Panc1 (cell line): ENCODE measurements around the gene RYR3. TPM values are rescaled to one million over a fixed set of nuclear protein-coding genes. Genes with fewer than 3 reads are reported as not detected.

ENCODE experiments used
- ATAC-seq: fragments of 200-7000 bp; cut with Tn5 transposase; 2 replicates; pipeline ENCODE4 v1.9.1; 2020; ENCODE audit warnings: mild to moderate bottlenecking, moderate library complexity
- BruUV-seq: library from RNA; stranded (reverse); fragments of 400-500 nt; replicated peaks from 2 replicates; lab custom pipeline; 2021; lab: Mats Ljungman, UMichigan
- CTCF ChIA-PET: fragments of 300-600 bp; sonication (Branson Sonifier 250); formaldehyde crosslinking; loops from one replicate; lab custom pipeline; 2022; ENCODE audit warnings: antibody characterized with exemption; lab: Charles Lee
- POLR2A ChIA-PET: fragments of 300-600 bp; sonication (Branson Sonifier 250); formaldehyde crosslinking; loops from one replicate; lab custom pipeline; 2022; ENCODE audit warnings: antibody characterized with exemption; lab: Charles Lee
- DNase-seq: peaks from one replicate; pipeline ENCODE4 v3.0.0-alpha.2; 2010; ENCODE audit warnings: low read depth, low spot score
- H3K27ac ChIP-seq: 2 replicates; pipeline ENCODE4 v1.5.1; 2011; ENCODE audit warnings: mild to moderate bottlenecking, low read length, inconsistent platforms
- H3K27me3 ChIP-seq: fragments of 200-500 bp; sonication (Bioruptor generic); 2 replicates; pipeline ENCODE4 v1.6.0; 2014; ENCODE audit warnings: low read length, inconsistent platforms; ENCODE audit not compliant: control insufficient read depth, insufficient read depth
- H3K36me3 ChIP-seq: fragments of 200-500 bp; sonication (Bioruptor generic); 2 replicates; pipeline ENCODE4 v1.5.1; 2014; ENCODE audit warnings: inconsistent platforms, mild to moderate bottlenecking, low read length, moderate library complexity; ENCODE audit not compliant: control insufficient read depth, insufficient read depth
- H3K4me1 ChIP-seq: 2 replicates; pipeline ENCODE4 v1.5.1; 2011; ENCODE audit warnings: inconsistent platforms, mild to moderate bottlenecking, low read length, moderate library complexity; ENCODE audit not compliant: control insufficient read depth, insufficient read depth
- H3K4me3 ChIP-seq, 2 experiments: 2 replicates each; pipeline ENCODE4 v1.5.1; 2011 to 2012; ENCODE audit warnings: low read depth in 2 of 2, low read length in 2 of 2, mild to moderate bottlenecking in 2 of 2, inconsistent platforms in 1 of 2, moderate library complexity in 1 of 2
- H3K9me3 ChIP-seq: fragments of 200-500 bp; sonication (Bioruptor generic); 2 replicates; pipeline ENCODE4 v1.5.1; 2014; ENCODE audit warnings: low read depth, mild to moderate bottlenecking, inconsistent platforms, low read length, moderate library complexity; ENCODE audit not compliant: control insufficient read depth, insufficient read depth
- CTCF ChIP-seq: fragments of 450-650 bp; IDR thresholded peaks from 2 replicates; pipeline ENCODE4 v1.5.1; 2017; ENCODE audit warnings: mild to moderate bottlenecking
- POLR2AphosphoS5 ChIP-seq: IDR thresholded peaks from 2 replicates; pipeline ENCODE4 v1.6.1; 2012; ENCODE audit warnings: mild to moderate bottlenecking, low read depth, low read length, moderate library complexity
- REST ChIP-seq, 2 experiments: IDR thresholded peaks; 2 replicates each; pipeline ENCODE4 v1.6.1; 2011 to 2012; ENCODE audit warnings: low read depth in 2 of 2, control low read depth in 1 of 2, low read length in 1 of 2, mild to moderate bottlenecking in 1 of 2, moderate library complexity in 1 of 2; ENCODE audit not compliant: insufficient read depth in 1 of 2
- SIN3A ChIP-seq: IDR thresholded peaks from 2 replicates; pipeline ENCODE4 v1.6.1; 2012; ENCODE audit warnings: low read depth, mild to moderate bottlenecking, low read length, moderate library complexity, borderline replicate concordance; ENCODE audit not compliant: insufficient read depth
- TCF7L2 ChIP-seq: IDR thresholded peaks from 2 replicates; pipeline ENCODE4 v1.6.1; 2011; ENCODE audit warnings: mild to moderate bottlenecking, low read depth, low read length, inconsistent platforms
- in situ Hi-C: cut with HindIII; loops from 2 replicates; pipeline ENCODE4 v1.10.0; 2016; ENCODE audit warnings: low sequenced_read_pairs, low pct_unique_long_range_greater_than_20kb
- intact Hi-C: fragments of 100-400 bp; cut with micrococcal nuclease; formaldehyde crosslinking; loops from one replicate; pipeline ENCODE4 v1.10.0; 2022; ENCODE audit not compliant: unreplicated experiment
- total RNA-seq: library from RNA; stranded (reverse); gene quantifications from one replicate; pipeline ENCODE4 v1.2.1, GENCODE V29; 2021; ENCODE audit not compliant: unreplicated experiment

RYR3 gene
- total RNA-seq, 1 experiment from 2014 or later = not detected

- CTCF ChIA-PET = no interaction called here
- intact Hi-C loops = no loop called here
- in situ Hi-C loops = no loop called here
Observed at GRCh38 chr15:33311312-33311971, 675 bp downstream of the RYR3 start.

GRCh38 chr15:33313491-33313890 is 2.7 kb downstream of the RYR3 start:
- Histone ChIP-seq H3K9me3 (no peaks in the 10 kb centered on the region), H3K36me3 (no peaks in the 10 kb centered on the region), H3K27ac (no peak overlapping the region), H3K27me3 (peaks cover 16% of the 10 kb centered on the region), H3K4me1 (no peaks in the 10 kb centered on the region), H3K4me3 (no peak overlapping the region)
- BruUV-seq = no TSS peak
- ATAC-seq (no peak), DNase-seq (no peak)
- CTCF ChIA-PET = interaction anchor here (1.1 kb wide), 1 partner anchor 387 kb away, joined by 3 read pairs; no protein-coding TSS in a partner anchor
- intact Hi-C loops = no loop called here
- TF ChIP-seq POLR2AphosphoS5 (no peak), CTCF (no peak), REST (IDR thresholded peaks at IDR 0.05; ENCODE audit: insufficient read depth in 1 of 2, low read depth in 2 of 2, low read length in 1 of 2) (no peak), SIN3A (no peak), TCF7L2 (no peak)
- in situ Hi-C loops = no loop called here
- POLR2A ChIA-PET = no interaction called here

More at GRCh38 chr15:33311312-33311971, 675 bp downstream of the RYR3 start:
- no peak; the same call in 1 of the 2 replicates for TF ChIP-seq CTCF
- no peak for TF ChIP-seq REST (IDR thresholded peaks at IDR 0.05; ENCODE audit: insufficient read depth in 1 of 2, low read depth in 2 of 2, low read length in 1 of 2)
- H3K27ac ChIP-seq = no peak overlapping the region
- ATAC-seq (0 out of 2 replicates have a peak, but pooled peaks have one; percentile 20), DNase-seq (no peak)
- no peaks in the 10 kb centered on the region for H3K36me3 ChIP-seq
- POLR2A ChIA-PET = no interaction called here
- no peak overlapping the region for H3K4me3 ChIP-seq
- H3K9me3 ChIP-seq = no peaks in the 10 kb centered on the region
- BruUV-seq = no TSS peak
- H3K27me3 ChIP-seq = peaks cover 13% of the 10 kb centered on the region
- H3K4me1 ChIP-seq = no peaks in the 10 kb centered on the region
